Neuronal stem cell (in vitro differentiated cells): Measurements from ENCODE around the gene TYK2.

Source experiments
- DNase-seq: peaks from one replicate; pipeline ENCODE4 v3.0.0-alpha.2; 2013; ENCODE audit warnings: low spot score
- H2AFZ ChIP-seq: one replicate; pipeline ENCODE4 v1.6.1; 2013; ENCODE audit warnings: mild to moderate bottlenecking, low read length, inconsistent platforms
- H2AK5ac ChIP-seq: 2 replicates; pipeline ENCODE4 v1.6.1; 2013; ENCODE audit warnings: low read depth, mild to moderate bottlenecking, inconsistent platforms, low read length, moderate library complexity, mixed read lengths
- H2BK120ac ChIP-seq: 2 replicates; pipeline ENCODE4 v1.6.1; 2013; ENCODE audit warnings: low read depth, mild to moderate bottlenecking, inconsistent platforms, low read length, moderate library complexity, mixed read lengths
- H2BK12ac ChIP-seq: one replicate; pipeline ENCODE4 v1.6.1; 2013; ENCODE audit warnings: low read length, inconsistent platforms
- H2BK15ac ChIP-seq: 2 replicates; pipeline ENCODE4 v1.6.1; 2013; ENCODE audit warnings: mild to moderate bottlenecking, low read length, inconsistent platforms, mixed read lengths
- H2BK5ac ChIP-seq: one replicate; pipeline ENCODE4 v1.6.1; 2013; ENCODE audit warnings: inconsistent platforms, mild to moderate bottlenecking, low read length, moderate library complexity
- H3K14ac ChIP-seq: one replicate; pipeline ENCODE4 v1.6.1; 2013; ENCODE audit warnings: low read length, inconsistent platforms
- H3K18ac ChIP-seq: 2 replicates; pipeline ENCODE4 v1.6.1; 2013; ENCODE audit warnings: low read length, inconsistent platforms
- H3K23ac ChIP-seq: 2 replicates; pipeline ENCODE4 v1.6.1; 2013; ENCODE audit warnings: low read depth, mild to moderate bottlenecking, mixed read lengths, low read length, inconsistent platforms; ENCODE audit not compliant: poor library complexity
- H3K27ac ChIP-seq: replicated peaks from 3 replicates; pipeline ENCODE4 v1.5.1; 2013; ENCODE audit warnings: low read length, inconsistent platforms
- H3K27me3 ChIP-seq, 3 experiments: 2 replicates each; pipeline ENCODE4 v1.6.1; 2013; ENCODE audit warnings: low read length in 3 of 3, mild to moderate bottlenecking in 2 of 3, inconsistent platforms in 1 of 3, low read depth in 1 of 3, mixed read lengths in 1 of 3, moderate library complexity in 1 of 3; ENCODE audit not compliant: control insufficient read depth in 3 of 3, insufficient read depth in 3 of 3
- H3K36me3 ChIP-seq, 2 donors: replicated peaks in 1 of 2; 2 replicates each; pipeline ENCODE4 v1.6.1; 2013; ENCODE audit warnings: low read length in 2 of 2; ENCODE audit not compliant: control insufficient read depth in 2 of 2, insufficient read depth in 2 of 2
- H3K4ac ChIP-seq: 2 replicates; pipeline ENCODE4 v1.6.1; 2013; ENCODE audit warnings: inconsistent platforms, mild to moderate bottlenecking, low read length, moderate library complexity
- H3K4me1 ChIP-seq, 2 donors: 1 replicate in 1 of 2; 2 replicates in 1 of 2; pipeline ENCODE4 v1.6.1; 2013; ENCODE audit warnings: low read length in 2 of 2, low read depth in 1 of 2; ENCODE audit not compliant: control insufficient read depth in 2 of 2, insufficient read depth in 1 of 2
- H3K4me2 ChIP-seq: one replicate; pipeline ENCODE4 v1.6.1; 2013; ENCODE audit warnings: mild to moderate bottlenecking, low read length, inconsistent platforms; ENCODE audit not compliant: insufficient read depth, poor library complexity, severe bottlenecking
- H3K4me3 ChIP-seq, 2 donors: 2 replicates each; pipeline ENCODE4 v1.5.1; 2013; ENCODE audit warnings: low read length in 2 of 2, mild to moderate bottlenecking in 2 of 2, inconsistent platforms in 1 of 2, moderate library complexity in 1 of 2
- H3K79me1 ChIP-seq: one replicate; pipeline ENCODE4 v1.6.1; 2013; ENCODE audit warnings: low read depth, mild to moderate bottlenecking, inconsistent platforms, low read length, moderate library complexity
- H3K9ac ChIP-seq: one replicate; pipeline ENCODE4 v1.6.1; 2013; ENCODE audit warnings: mild to moderate bottlenecking, low read depth, low read length, inconsistent platforms; ENCODE audit not compliant: poor library complexity
- H3K9me3 ChIP-seq, 2 donors: replicated peaks in 1 of 2; 2 replicates each; pipeline versions ENCODE3 to v1.6.1; 2013; ENCODE audit warnings: low read length in 2 of 2, mild to moderate bottlenecking in 2 of 2, inconsistent platforms in 1 of 2, low read depth in 1 of 2, mixed read lengths in 1 of 2, moderate library complexity in 1 of 2; ENCODE audit not compliant: control insufficient read depth in 2 of 2, insufficient read depth in 1 of 2
- H4K8ac ChIP-seq: one replicate; pipeline ENCODE4 v1.6.1; 2013; ENCODE audit warnings: low read depth, mild to moderate bottlenecking, inconsistent platforms, low read length, moderate library complexity
- H4K91ac ChIP-seq: one replicate; pipeline ENCODE4 v1.6.1; 2013; ENCODE audit warnings: low read length, low read depth, mild to moderate bottlenecking, inconsistent platforms; ENCODE audit not compliant: poor library complexity
- WGBS, 2 donors: extraction: QIAGEN DNeasy Blood & Tissue Kit; methylation state at CpG; one replicate each; pipeline ENCODE4 v1.1.7; 2013; ENCODE audit warnings: missing lambda C conversion rate in 2 of 2, mixed read lengths in 1 of 2; ENCODE audit not compliant: insufficient read length in 2 of 2, insufficient replicate concordance in 1 of 2; ENCODE audit errors: extremely low coverage in 2 of 2; 5-methylcytosine and 5-hydroxymethylcytosine counted together

Gene TYK2

DNA sequence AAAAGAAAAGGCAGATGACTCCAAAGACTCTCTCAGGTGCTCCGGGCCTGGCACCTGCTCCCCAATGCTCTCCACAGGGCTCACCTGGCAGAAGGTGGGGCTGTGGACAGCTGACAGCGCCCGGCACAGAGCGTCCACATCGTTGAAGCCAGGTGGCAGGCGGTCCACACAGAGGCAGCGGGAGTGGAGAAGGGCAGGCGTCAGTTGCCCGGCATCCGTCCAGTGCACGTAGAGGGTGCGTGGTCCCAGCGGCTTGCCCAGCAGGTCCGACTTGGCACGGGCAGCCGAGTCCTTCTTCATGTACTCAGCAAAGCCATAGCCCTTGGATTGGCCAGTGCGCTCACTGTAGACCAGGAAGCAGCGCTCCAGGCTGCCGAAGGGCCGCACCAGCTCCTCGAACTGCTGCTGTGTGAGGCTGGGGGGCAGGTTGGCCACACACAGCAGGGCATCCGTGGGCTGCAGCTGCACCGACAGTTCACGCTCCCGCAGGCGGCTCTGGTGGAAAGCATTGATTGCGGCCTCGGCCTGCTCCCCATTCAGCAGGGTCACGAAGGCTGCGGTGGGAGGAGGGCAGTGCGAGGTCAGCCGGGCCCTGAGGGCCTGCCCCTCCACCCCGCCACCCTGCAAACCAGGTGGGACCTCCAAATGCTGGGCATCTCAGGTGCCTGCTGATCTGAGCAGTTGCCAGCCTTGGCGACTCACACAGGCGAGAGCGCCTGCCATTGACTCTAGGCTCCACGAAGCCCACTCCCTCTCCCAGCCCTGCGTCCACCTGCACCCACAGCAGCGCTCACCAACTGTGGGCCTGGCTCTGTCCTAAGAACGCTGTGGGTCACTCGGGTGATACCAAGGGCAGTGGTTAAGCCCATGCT, 51.6 kb downstream of the TYK2 start:
- Histone ChIP-seq H4K91ac (no peak overlapping the region), H2AK5ac (no peak overlapping the region), H3K27ac (no peak overlapping the region), H3K9me3 (no peaks in the 10 kb centered on the region), H3K4me1 (peaks cover 6% of the 10 kb centered on the region in 2 donors), H2BK12ac (no peak overlapping the region), H3K9ac (peak overlapping the region; percentile 21), H3K4me3 (peak overlapping the region in 1 of 2 donors; percentile 19), H3K4me2 (no peak overlapping the region), H3K79me1 (peaks cover 27% of the 10 kb centered on the region), H2BK15ac (no peak overlapping the region), H3K18ac (no peak overlapping the region), H2BK5ac (no peak overlapping the region), H2BK120ac (no peak overlapping the region), H3K23ac (peak overlapping the region; percentile 80), H3K4ac (no peak overlapping the region), H4K8ac (no peak overlapping the region), H3K36me3 (peaks cover 54 to 81% of the 10 kb centered on the region in 2 donors), H3K27me3 (no peaks in the 10 kb centered on the region), H2AFZ (no peak overlapping the region), H3K14ac (no peak overlapping the region)
- WGBS, 2 donors = no CpG with 5 or more reads among the region's 41 CpGs
- no peak for DNase-seq

DNA sequence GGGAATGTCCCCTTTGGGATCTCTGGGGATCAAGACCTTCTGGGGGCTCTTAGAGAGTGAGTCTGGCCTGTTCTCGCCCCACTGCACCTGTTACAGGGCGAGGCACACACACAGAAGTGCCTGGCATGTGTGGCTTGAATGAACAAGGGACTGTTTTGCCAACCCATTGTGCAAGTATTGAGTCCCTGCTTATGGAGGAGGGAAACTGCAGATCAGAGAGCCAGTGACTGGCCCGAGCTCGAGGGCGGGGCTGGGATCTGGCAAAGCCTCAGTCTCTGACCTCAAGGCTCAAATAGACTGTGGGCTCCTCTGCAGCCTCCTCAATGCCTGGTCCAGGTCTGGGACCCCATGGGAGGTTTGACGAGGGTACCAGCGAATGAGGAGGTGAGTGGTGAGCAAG, 52.6 kb downstream of the TYK2 start:
- Histone ChIP-seq H2AFZ (no peak overlapping the region), H3K4ac (no peak overlapping the region), H2AK5ac (no peak overlapping the region), H3K14ac (no peak overlapping the region), H3K4me2 (no peak overlapping the region), H3K18ac (no peak overlapping the region), H3K27ac (no peak overlapping the region), H3K23ac (no peak overlapping the region), H3K9me3 (no peaks in the 10 kb centered on the region), H2BK5ac (no peak overlapping the region), H3K9ac (no peak overlapping the region), H3K36me3 (peaks cover 62 to 91% of the 10 kb centered on the region in 2 donors), H3K27me3 (no peaks in the 10 kb centered on the region), H3K4me1 (peaks cover 6% of the 10 kb centered on the region in 2 donors), H4K91ac (no peak overlapping the region), H2BK12ac (no peak overlapping the region), H2BK15ac (no peak overlapping the region), H4K8ac (peak overlapping the region; percentile 6), H2BK120ac (no peak overlapping the region), H3K79me1 (peaks cover 30% of the 10 kb centered on the region), H3K4me3 (no peak overlapping the region)
- no peak for DNase-seq
- WGBS, 2 donors = no CpG with 5 or more reads among the region's 7 CpGs

DNA sequence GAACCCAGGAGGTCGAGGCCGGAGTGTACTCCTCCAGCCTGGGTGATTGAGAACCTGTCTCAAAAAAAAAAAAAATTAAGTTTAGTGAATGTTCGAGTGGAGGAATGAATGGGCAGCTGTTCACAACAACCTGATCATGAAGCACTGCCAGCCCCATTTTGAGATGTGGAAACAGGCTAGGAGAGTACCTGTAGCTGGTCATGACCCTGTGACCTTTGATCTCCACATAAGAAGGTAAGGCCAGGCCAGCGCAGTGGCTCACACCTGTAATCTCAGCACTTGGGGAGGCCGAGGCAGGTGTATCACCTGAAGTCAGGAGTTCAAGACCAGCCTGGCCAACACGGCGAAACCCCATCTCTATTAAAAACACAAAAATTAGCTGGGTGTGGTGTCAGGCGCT, 54.6 kb downstream of the TYK2 start:
- Histone ChIP-seq H2BK12ac (no peak overlapping the region), H3K23ac (no peak overlapping the region), H2AK5ac (no peak overlapping the region), H2BK120ac (no peak overlapping the region), H2AFZ (no peak overlapping the region), H2BK5ac (no peak overlapping the region), H3K9ac (no peak overlapping the region), H3K27me3 (no peaks in the 10 kb centered on the region), H3K4me2 (no peak overlapping the region), H3K4ac (no peak overlapping the region), H3K4me3 (no peak overlapping the region), H2BK15ac (no peak overlapping the region), H3K27ac (no peak overlapping the region), H4K8ac (no peak overlapping the region), H4K91ac (no peak overlapping the region), H3K79me1 (peaks cover 27% of the 10 kb centered on the region), H3K18ac (no peak overlapping the region), H3K36me3 (peaks cover 74 to 98% of the 10 kb centered on the region in 2 donors), H3K4me1 (no peaks in the 10 kb centered on the region), H3K9me3 (no peaks in the 10 kb centered on the region), H3K14ac (no peak overlapping the region)
- no peak for DNase-seq
- WGBS, 2 donors = no CpG with 5 or more reads among the region's 8 CpGs

- no peak for DNase-seq
- no peak overlapping the region for H3K9ac ChIP-seq
- H4K91ac ChIP-seq = no peak overlapping the region
- H2BK12ac ChIP-seq = no peak overlapping the region
- H3K4me1 ChIP-seq = no peaks in the 10 kb centered on the region
- no peak overlapping the region for H2BK120ac ChIP-seq
- H3K36me3 ChIP-seq = peaks cover 62 to 95% of the 10 kb centered on the region in 2 donors
- no peak overlapping the region for H3K14ac ChIP-seq
- peak overlapping the region; percentile 75 for H2BK5ac ChIP-seq
- H4K8ac ChIP-seq = peak overlapping the region; percentile 43
- H3K27ac ChIP-seq = no peak overlapping the region
- H3K4me2 ChIP-seq = no peak overlapping the region
- no peak overlapping the region for H2AFZ ChIP-seq
- H3K4ac ChIP-seq = no peak overlapping the region
- no peak overlapping the region for H2AK5ac ChIP-seq
- H3K27me3 ChIP-seq = no peaks in the 10 kb centered on the region
- peak overlapping the region; percentile 25 for H3K23ac ChIP-seq
- WGBS, 2 donors = no CpG with 5 or more reads among the region's 19 CpGs
- H3K9me3 ChIP-seq = no peaks in the 10 kb centered on the region
- H3K4me3 ChIP-seq = no peak overlapping the region
- H3K79me1 ChIP-seq = peaks cover 13% of the 10 kb centered on the region
- H2BK15ac ChIP-seq = no peak overlapping the region
- H3K18ac ChIP-seq = no peak overlapping the region
Observed at GRCh38 chr19:10321874-10322835, 58.2 kb downstream of the TYK2 start.
